AG08395 (cell line): ENCODE results near the gene OR10T2.
"Not testable (repeated sequence)": the region's sequence is repeated elsewhere in the genome, so short reads cannot be mapped to it uniquely, and the experiment has no call there.

ENCODE experiments used
- DNase-seq: peaks from one replicate; pipeline ENCODE4 v3.0.0; 2012; ENCODE audit warnings: mixed read lengths, low spot score

OR10T2 gene, protein sequence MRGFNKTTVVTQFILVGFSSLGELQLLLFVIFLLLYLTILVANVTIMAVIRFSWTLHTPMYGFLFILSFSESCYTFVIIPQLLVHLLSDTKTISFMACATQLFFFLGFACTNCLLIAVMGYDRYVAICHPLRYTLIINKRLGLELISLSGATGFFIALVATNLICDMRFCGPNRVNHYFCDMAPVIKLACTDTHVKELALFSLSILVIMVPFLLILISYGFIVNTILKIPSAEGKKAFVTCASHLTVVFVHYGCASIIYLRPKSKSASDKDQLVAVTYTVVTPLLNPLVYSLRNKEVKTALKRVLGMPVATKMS

GRCh38 chr1:158398818-158399514 is at the start of gene OR10T2:
Gene OR10T2 (minus strand): TSS chr1:158399466. CDS start chr1:158399466, 0 bp downstream.
- no peak for DNase-seq

GRCh38 chr1:158445376-158445775 is 46.1 kb upstream of the OR10T2 start:
- no peak for DNase-seq

DNA sequence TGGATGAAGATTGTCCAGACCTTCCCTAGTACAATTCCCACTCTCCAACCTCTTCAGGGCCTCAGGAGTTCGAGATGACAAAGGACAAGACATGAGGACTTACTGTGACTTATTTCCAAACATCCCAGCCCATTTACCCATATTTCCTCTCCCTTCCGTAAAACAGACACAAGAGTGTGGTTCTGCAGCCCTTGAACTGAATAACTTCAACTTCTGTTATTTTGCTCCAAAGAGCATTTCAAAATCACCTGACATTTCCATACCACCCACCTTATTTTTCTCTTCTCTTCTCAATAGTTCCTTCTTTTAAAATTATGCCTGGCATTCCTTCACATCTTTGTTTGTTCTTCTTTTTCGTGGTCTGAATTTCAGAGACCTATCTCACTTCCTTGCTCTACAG is 35.5 kb upstream of the OR10T2 start:
- DNase-seq, result no peak

DNA sequence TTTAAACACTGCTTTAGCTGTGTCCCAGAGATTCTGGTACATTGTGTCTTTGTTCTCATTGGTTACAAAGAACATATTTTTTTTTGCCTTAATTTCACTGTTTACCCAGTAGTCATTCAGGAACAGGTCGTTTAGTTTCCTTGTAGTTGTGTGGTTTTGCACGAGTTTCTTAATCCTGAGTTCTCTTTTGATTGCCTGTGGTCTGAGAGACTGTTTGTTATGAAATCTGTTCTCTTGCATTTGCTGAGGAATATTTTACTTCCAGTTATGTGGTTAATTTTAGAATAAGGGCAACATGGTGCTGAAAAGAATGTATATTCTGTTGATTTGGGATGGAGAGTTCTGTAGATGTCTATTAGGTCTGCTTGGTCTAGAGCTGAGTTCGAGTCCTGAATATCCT is 30.9 kb upstream of the OR10T2 start:
- DNase-seq, result not testable (repeated sequence)

- no peak for DNase-seq
Measured at GRCh38 chr1:158426137-158426536, 26.9 kb upstream of the OR10T2 start, which contains the start of gene OR10K2. Gene OR10K2 (minus strand): TSS chr1:158426237. CDS start chr1:158420866, 5,371 bp downstream.

DNA sequence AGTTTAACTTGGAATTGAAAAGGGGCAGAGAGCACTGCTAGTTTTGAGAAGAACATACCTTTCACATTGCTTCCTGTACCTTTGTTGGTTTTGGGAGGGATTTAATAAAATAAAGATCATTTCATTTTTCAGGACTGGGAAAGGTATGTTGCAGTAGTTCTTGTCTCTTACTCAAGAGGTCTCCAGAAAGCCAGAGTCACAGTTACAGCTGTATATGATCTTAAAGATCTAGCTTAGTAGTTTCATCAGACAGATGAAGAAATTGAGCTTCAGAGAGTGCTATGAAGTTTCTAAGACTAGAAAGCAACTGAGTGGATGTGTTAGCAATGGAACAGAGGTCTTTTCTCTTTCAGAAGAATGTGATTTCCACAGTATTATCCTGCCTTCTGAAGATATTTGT is 25.8 kb upstream of the OR10T2 start:
- no peak for DNase-seq

GRCh38 chr1:158422212-158422611 is 22.9 kb upstream of the OR10T2 start:
- DNase-seq, result no peak

GRCh38 chr1:158417586-158417985 is 18.3 kb upstream of the OR10T2 start:
- no peak for DNase-seq

GRCh38 chr1:158414651-158415345 is 15.5 kb upstream of the OR10T2 start:
- DNase-seq, result no peak

DNA sequence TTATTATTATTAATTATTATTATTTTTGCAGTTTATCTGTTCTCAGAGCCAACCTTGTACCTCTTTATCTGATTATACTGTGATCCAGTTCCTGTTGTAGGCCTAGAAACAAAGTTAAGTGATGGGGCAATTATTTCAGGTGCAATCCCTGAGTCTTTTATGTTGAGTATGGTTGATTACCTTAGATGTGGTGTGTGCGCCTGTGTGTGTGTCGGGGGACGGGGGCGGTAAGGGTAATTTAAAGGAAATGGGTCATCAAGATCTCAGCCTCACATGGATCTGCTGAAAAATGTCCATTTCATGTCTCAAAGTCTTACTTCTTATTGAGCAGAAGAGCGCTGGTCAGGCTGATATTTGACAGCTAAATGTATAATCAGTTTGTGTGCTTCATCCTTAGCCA is 7.8 kb upstream of the OR10T2 start:
- no peak for DNase-seq

DNA sequence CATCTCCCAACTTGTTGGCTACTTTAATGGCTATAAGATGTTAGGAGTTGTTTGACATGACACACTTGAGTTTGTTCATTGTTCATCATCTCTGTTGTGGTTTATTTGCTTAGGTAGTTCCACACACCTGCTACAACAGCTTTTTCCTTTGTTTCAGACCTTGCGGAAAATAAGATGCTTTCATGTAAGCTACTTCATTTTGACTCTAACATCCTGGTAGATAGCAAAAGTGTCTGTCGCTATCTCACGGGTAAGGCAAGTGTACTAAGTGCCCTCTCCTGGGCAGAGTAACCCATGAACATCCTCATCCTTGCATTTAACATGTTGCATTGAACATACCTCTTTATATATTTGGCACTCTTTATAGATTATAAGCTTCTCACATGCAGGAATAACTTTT is 1.6 kb upstream of the OR10T2 start:
- no peak for DNase-seq

GRCh38 chr1:158396646-158397045 is 2.6 kb downstream of the OR10T2 start:
- no peak for DNase-seq

- no peak for DNase-seq
Measured at GRCh38 chr1:158393476-158393875, 5.8 kb downstream of the OR10T2 start.

GRCh38 chr1:158391099-158391498 is 8.2 kb downstream of the OR10T2 start:
- DNase-seq, result no peak

DNA sequence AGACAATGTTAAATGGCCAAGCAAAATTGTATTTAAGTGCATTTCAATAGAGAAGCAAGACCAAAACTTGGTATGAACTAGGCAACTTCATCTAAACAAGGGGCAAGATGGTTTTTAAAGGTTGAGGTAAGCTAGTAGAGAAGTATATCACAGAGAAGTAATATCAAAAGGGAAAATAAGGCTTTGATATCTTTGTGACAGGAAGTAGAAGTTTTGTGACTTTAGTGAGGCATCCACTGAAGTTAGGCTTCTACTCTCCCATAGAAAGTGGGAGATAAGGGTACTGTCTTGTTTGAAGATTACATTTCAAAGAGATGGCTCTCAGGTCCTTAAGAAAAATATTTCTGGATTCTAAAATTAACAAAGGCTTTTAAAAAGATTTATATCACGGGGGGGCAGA is 8.9 kb downstream of the OR10T2 start:
- no peak for DNase-seq

- DNase-seq, result no peak
Measured at GRCh38 chr1:158374860-158375259, 24.4 kb downstream of the OR10T2 start.

GRCh38 chr1:158374101-158374500 is 25.2 kb downstream of the OR10T2 start:
- DNase-seq, result not testable (repeated sequence)

DNA sequence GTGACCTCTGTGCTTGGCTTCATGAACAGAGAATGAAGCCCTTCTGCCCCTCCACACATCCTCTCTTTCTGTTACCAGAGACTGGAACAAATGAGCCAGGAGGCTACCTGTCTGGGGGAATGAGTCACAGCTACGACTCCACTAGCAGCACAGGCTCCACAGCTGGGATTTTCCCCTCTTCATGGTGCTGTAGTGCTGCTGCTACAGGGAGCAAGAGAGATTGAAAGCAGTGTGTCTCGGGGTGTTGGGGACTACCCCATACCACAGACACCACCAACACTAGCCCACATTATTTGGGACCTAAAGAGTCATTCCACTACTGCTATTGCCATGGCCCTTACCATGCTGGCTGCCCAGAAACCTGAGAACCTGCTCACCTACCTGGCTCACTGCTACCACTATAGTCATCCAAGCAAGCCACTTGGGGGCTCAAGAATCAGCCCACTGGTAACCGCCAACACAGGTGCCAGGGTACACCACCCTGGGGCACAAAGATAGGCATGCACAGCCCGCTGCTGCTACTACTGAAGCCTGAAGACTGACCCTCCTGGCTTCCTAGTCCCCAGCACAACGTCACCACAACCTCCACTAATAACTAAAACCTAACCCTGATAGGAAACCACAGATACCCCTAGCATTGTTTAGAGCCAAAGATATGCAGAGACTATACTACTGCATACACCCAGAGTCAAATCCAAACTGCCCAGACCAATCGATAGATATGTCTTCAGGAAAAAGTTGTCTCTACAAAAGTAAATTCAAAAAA is 27.9 kb downstream of the OR10T2 start:
- DNase-seq, result no peak

DNA sequence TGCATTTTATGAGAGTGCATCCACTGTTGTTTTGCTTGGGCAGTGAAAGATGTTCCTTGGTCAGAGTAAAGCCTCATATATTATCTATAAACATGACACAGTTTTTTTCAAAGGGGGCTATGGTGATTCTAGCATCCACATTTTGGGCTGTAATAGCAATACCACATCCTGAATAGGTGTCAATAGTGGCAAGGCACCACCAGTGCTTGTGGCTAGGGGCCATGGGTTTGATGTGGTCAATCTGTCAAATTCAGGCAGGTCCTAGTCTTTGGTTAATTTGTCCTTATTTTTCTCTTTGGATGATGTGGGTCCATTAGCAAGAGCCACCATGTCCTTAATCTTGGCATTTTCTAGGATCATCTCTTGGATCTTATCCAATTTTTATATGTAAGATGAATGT is 32.5 kb downstream of the OR10T2 start:
- DNase-seq, result no peak

- no peak for DNase-seq
Measured at GRCh38 chr1:158362941-158363340, 36.3 kb downstream of the OR10T2 start.

- DNase-seq, result no peak
Measured at GRCh38 chr1:158362482-158362881, 36.8 kb downstream of the OR10T2 start.

- DNase-seq, result no peak
Measured at GRCh38 chr1:158357441-158357840, 41.8 kb downstream of the OR10T2 start.
